DMS79 (cell line): ENCODE results near the gene HDAC10.

Experiments used
- DNase-seq: peaks from one replicate; lab custom pipeline; 2025; lab: John Stamatoyannopoulos, UW

HDAC10 gene

GRCh38 chr22:50200461-50201190 is 50.4 kb downstream of the HDAC10 start, which contains the start of gene SELENOO:
SELENOO (plus strand) TSS chr22:50201011; CDS start chr22:50201037, 26 bp downstream.
- DNase-seq, result peak; percentile 48

- no peak for DNase-seq
These were observed 51.1 kb downstream of the HDAC10 start for GRCh38 chr22:50199829-50200460.

- no peak for DNase-seq
These were observed 51.8 kb downstream of the HDAC10 start for GRCh38 chr22:50199251-50199721.

GRCh38 chr22:50198624-50199017 is 52.4 kb downstream of the HDAC10 start:
- no peak for DNase-seq

- no peak for DNase-seq
These were observed 53.0 kb downstream of the HDAC10 start for GRCh38 chr22:50197856-50198623.

- DNase-seq, result no peak
These were observed 53.9 kb downstream of the HDAC10 start for GRCh38 chr22:50197000-50197800.

- DNase-seq, result no peak
These were observed 54.8 kb downstream of the HDAC10 start for GRCh38 chr22:50196256-50196655.
